ENCODE results near the gene TMEM86B.
A peak's percentile ranks its signal among the peaks of the same experiment; 100 is the strongest.

Gene TMEM86B

GRCh38 chr19:55272142-55272541 is 43.6 kb upstream of the TMEM86B start:
- Mint-ChIP-seq H3K4me3 (no peak overlapping the region), H3K9me3 (peaks cover 2% of the 10 kb centered on the region), H3K4me1 (peaks cover 7% of the 10 kb centered on the region), H3K27ac (no peak overlapping the region), H3K36me3 (ENCODE audit: low read depth) (peaks cover 45% of the 10 kb centered on the region), H3K27me3 (ENCODE audit: low read depth) (no peaks in the 10 kb centered on the region)
- TF ChIP-seq CTCF (IDR thresholded peaks at IDR 0.05; ENCODE audit: unreplicated experiment in 3 of 3), result no peak

GRCh38 chr19:55270172-55270942 is 41.8 kb upstream of the TMEM86B start:
- H3K36me3 Mint-ChIP-seq (ENCODE audit: low read depth), result peaks cover 48% of the 10 kb centered on the region
- H3K27ac Mint-ChIP-seq, result peak overlapping the region; percentile 21 to 93 (median 43)
- H3K9me3 Mint-ChIP-seq, result peaks cover 9% of the 10 kb centered on the region
- no peak for TF ChIP-seq CTCF (IDR thresholded peaks at IDR 0.05; ENCODE audit: unreplicated experiment in 3 of 3)
- no peak overlapping the region for H3K4me3 Mint-ChIP-seq
- peaks cover 7% of the 10 kb centered on the region for H3K4me1 Mint-ChIP-seq
- H3K27me3 Mint-ChIP-seq (ENCODE audit: low read depth), result peaks cover 5% of the 10 kb centered on the region

- peaks cover 9% of the 10 kb centered on the region for H3K9me3 Mint-ChIP-seq
- peaks cover 44% of the 10 kb centered on the region for H3K36me3 Mint-ChIP-seq (ENCODE audit: low read depth)
- H3K27me3 Mint-ChIP-seq (ENCODE audit: low read depth), result peaks cover 5% of the 10 kb centered on the region
- peak overlapping the region; percentile 19 to 96 (median 93) for H3K27ac Mint-ChIP-seq
- peaks cover 7% of the 10 kb centered on the region for H3K4me1 Mint-ChIP-seq
- TF ChIP-seq CTCF (IDR thresholded peaks at IDR 0.05; ENCODE audit: unreplicated experiment in 3 of 3), result no peak
- peak overlapping the region in 1 of 3 experiments; percentile 12 for H3K4me3 Mint-ChIP-seq
Measured at GRCh38 chr19:55269299-55269698, 40.7 kb upstream of the TMEM86B start.

DNA sequence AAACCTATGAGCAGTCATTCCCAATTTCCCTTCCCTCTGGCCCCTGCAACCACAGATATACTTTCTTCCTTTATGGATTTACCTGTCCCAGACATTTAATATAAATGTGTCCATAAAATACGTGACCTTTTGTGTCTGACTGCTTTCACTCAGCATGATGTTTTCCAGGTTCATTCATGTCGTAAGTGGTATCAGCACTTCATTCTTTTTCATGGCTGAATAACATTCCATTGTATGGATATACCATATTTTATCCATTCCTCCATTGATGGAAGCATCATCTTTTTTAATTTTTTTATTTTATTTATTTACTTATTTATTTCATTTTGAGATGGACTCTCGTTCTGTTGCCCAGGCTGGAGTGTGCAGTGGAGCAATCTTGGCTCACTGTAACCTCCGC is 38.3 kb upstream of the TMEM86B start:
- peaks cover 40% of the 10 kb centered on the region for H3K36me3 Mint-ChIP-seq (ENCODE audit: low read depth)
- peaks cover 5% of the 10 kb centered on the region for H3K27me3 Mint-ChIP-seq (ENCODE audit: low read depth)
- peaks cover 7% of the 10 kb centered on the region for H3K4me1 Mint-ChIP-seq
- no peak overlapping the region for H3K27ac Mint-ChIP-seq
- no peak overlapping the region for H3K4me3 Mint-ChIP-seq
- TF ChIP-seq CTCF (IDR thresholded peaks at IDR 0.05; ENCODE audit: unreplicated experiment in 3 of 3), result no peak
- peaks cover 9% of the 10 kb centered on the region for H3K9me3 Mint-ChIP-seq

GRCh38 chr19:55266404-55266803 is 37.8 kb upstream of the TMEM86B start:
- peaks cover 7% of the 10 kb centered on the region for H3K4me1 Mint-ChIP-seq
- peak overlapping the region in 1 of 3 experiments; percentile 20 for H3K4me3 Mint-ChIP-seq
- H3K27me3 Mint-ChIP-seq (ENCODE audit: low read depth), result peaks cover 5% of the 10 kb centered on the region
- H3K36me3 Mint-ChIP-seq (ENCODE audit: low read depth), result peaks cover 37% of the 10 kb centered on the region
- H3K9me3 Mint-ChIP-seq, result peaks cover 9% of the 10 kb centered on the region
- no peak for TF ChIP-seq CTCF (IDR thresholded peaks at IDR 0.05; ENCODE audit: unreplicated experiment in 3 of 3)
- peak overlapping the region in 1 of 3 experiments; percentile 2 for H3K27ac Mint-ChIP-seq
